ENCODE measurements around the gene HDLBP. TPM values are rescaled to one million over a fixed set of nuclear protein-coding genes. Genes with fewer than 3 reads are reported as not detected.

Gene HDLBP
- total RNA-seq, 1 experiment from 2014 or later, result 908 TPM

DNA sequence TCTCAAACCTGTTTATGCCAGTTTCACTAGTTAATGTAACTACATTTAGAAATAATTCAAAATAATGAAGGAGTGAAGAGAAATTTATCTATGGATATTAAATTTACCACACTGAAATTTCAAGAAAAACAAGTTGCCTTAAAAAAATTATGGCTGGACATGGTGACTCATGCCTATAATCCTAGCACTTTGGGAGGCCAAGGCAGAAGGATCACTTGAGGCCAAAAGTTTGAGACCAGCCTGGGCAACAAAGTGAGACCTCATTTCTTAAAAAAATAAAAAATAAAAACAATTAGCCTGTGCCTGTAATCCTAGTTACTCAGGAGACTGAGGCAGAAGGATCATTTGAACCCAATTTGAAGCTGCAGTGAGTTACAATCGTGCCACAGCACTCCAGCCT lies 29.9 kb downstream of the HDLBP start:
- Histone ChIP-seq H3K36me3 (ENCODE audit: low read depth) (0 out of 2 replicates have a peak, but pooled peaks cover 6% of the 10 kb centered on the region), H3K27me3 (ENCODE audit: insufficient read depth, low read depth) (no peaks in the 10 kb centered on the region), H2AFZ (no peak overlapping the region), H4K20me1 (ENCODE audit: insufficient read depth) (peaks cover 57% of the 10 kb centered on the region), H3K9me3 (ENCODE audit: insufficient read depth, low read depth) (no peaks in the 10 kb centered on the region), H3K79me2 (ENCODE audit: low read depth) (peaks cover 97% of the 10 kb centered on the region), H3K9me2 (ENCODE audit: insufficient read depth) (no peaks in the 10 kb centered on the region), H3K4me1 (replicated peaks; ENCODE audit: insufficient read depth) (no peaks in the 10 kb centered on the region), H3K27ac (no peak overlapping the region), H3K4me3 (no peak overlapping the region), H3F3A (ENCODE audit: insufficient read depth, low read depth) (peaks cover 14% of the 10 kb centered on the region; the same call in 1 of the 2 replicates), H3K4me2 (no peak overlapping the region)
- ChIA-PET POLR2A (ENCODE audit: unreplicated experiment) (interaction anchor here (0.7 kb wide), 1 partner anchor 47 kb away, joined by 5 read pairs; no protein-coding TSS in a partner anchor), CTCF (no interaction called here)
- no peak for DNase-seq
- BruUV-seq (replicated peaks), result no TSS peak
- intact Hi-C loops (cut with micrococcal nuclease; ENCODE audit: unreplicated experiment), result no loop called here
- TF ChIP-seq, protein P1, sequence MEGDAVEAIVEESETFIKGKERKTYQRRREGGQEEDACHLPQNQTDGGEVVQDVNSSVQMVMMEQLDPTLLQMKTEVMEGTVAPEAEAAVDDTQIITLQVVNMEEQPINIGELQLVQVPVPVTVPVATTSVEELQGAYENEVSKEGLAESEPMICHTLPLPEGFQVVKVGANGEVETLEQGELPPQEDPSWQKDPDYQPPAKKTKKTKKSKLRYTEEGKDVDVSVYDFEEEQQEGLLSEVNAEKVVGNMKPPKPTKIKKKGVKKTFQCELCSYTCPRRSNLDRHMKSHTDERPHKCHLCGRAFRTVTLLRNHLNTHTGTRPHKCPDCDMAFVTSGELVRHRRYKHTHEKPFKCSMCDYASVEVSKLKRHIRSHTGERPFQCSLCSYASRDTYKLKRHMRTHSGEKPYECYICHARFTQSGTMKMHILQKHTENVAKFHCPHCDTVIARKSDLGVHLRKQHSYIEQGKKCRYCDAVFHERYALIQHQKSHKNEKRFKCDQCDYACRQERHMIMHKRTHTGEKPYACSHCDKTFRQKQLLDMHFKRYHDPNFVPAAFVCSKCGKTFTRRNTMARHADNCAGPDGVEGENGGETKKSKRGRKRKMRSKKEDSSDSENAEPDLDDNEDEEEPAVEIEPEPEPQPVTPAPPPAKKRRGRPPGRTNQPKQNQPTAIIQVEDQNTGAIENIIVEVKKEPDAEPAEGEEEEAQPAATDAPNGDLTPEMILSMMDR (conservative IDR thresholded peaks at IDR 0.05), result no peak
- no peak for TF ChIP-seq EZH2 (IDR thresholded peaks at IDR 0.05; ENCODE audit: low read depth)

DNA sequence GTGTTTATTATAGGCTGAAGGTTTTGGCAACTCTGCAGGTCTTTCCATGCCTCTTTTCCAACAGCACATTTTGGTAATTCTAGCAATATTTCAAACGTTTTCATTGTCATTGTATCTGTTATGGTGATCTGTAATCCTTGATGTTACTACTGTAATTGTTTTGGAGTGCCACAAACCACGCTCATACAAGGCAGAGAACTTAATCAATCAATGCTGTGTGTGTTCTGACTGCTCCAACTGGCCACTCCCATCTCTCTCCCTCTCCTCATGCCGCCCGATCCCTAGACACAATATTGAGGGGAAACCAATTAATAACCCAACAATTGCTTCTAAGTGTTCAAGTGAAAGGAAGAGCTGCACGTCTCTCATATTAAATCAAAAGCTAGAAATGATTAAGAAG lies 32.9 kb downstream of the HDLBP start:
- POLR2A ChIA-PET (ENCODE audit: unreplicated experiment), result interaction anchor here (0.7 kb wide), 1 partner anchor 26 kb away, joined by 3 read pairs; no protein-coding TSS in a partner anchor
- BruUV-seq (replicated peaks), result no TSS peak

DNA sequence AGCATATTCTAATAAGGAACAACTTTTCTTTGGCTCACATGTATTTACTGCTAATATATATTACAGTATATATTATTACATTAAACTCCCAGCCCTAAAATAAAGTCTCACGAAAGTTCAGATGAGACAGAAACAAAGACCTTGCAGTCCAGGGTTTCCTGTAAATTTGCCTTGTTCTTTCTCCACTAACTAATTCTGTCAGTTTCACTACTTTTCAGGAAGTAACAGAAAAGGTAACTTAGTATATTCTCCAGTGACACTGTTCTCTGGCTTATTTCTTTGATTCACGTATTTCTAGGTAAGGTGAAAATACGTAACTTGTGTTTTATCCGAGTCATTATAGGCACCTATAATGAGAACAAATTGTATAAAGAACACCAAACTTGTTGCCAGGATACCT lies 35.2 kb downstream of the HDLBP start:
- BruUV-seq (replicated peaks), result no TSS peak
- H3K27ac ChIP-seq, result no peak overlapping the region
- no peak overlapping the region for H3K4me3 ChIP-seq
- peaks cover 95% of the 10 kb centered on the region for H3K79me2 ChIP-seq (ENCODE audit: low read depth)
- peaks cover 40% of the 10 kb centered on the region for H4K20me1 ChIP-seq (ENCODE audit: insufficient read depth)
- intact Hi-C loops (cut with micrococcal nuclease; ENCODE audit: unreplicated experiment), result no loop called here
- no peak for TF ChIP-seq EZH2 (IDR thresholded peaks at IDR 0.05; ENCODE audit: low read depth)
- TF ChIP-seq, protein P1 (conservative IDR thresholded peaks at IDR 0.05), result no peak
- no peak overlapping the region for H3K4me2 ChIP-seq
- no peak for DNase-seq
- no peaks in the 10 kb centered on the region for H3K27me3 ChIP-seq (ENCODE audit: insufficient read depth, low read depth)
- H3F3A ChIP-seq (ENCODE audit: insufficient read depth, low read depth), result peaks cover 35% of the 10 kb centered on the region; the same call in 1 of the 2 replicates
- no peaks in the 10 kb centered on the region for H3K9me2 ChIP-seq (ENCODE audit: insufficient read depth)
- H2AFZ ChIP-seq, result no peak overlapping the region
- 0 out of 2 replicates have a peak, but pooled peaks cover 4% of the 10 kb centered on the region for H3K36me3 ChIP-seq (ENCODE audit: low read depth)
- 0 out of 2 replicates have a peak, but pooled peaks cover 7% of the 10 kb centered on the region for H3K4me1 ChIP-seq (replicated peaks; ENCODE audit: insufficient read depth)
- POLR2A ChIA-PET (ENCODE audit: unreplicated experiment), result interaction anchor here (0.7 kb wide), 1 partner anchor 421 kb away, joined by 4 read pairs; no protein-coding TSS in a partner anchor
- CTCF ChIA-PET, result no interaction called here
- no peaks in the 10 kb centered on the region for H3K9me3 ChIP-seq (ENCODE audit: insufficient read depth, low read depth)

More for the DNA sequence above, 32.9 kb downstream of the HDLBP start:
- Histone ChIP-seq H3K4me3 (no peak overlapping the region), H3K27me3 (ENCODE audit: insufficient read depth, low read depth) (no peaks in the 10 kb centered on the region), H3K4me1 (replicated peaks; ENCODE audit: insufficient read depth) (0 out of 2 replicates have a peak, but pooled peaks cover 7% of the 10 kb centered on the region), H4K20me1 (ENCODE audit: insufficient read depth) (peaks cover 32% of the 10 kb centered on the region), H3K9me2 (ENCODE audit: insufficient read depth) (no peaks in the 10 kb centered on the region), H3K36me3 (ENCODE audit: low read depth) (0 out of 2 replicates have a peak, but pooled peaks cover 6% of the 10 kb centered on the region), H3K4me2 (no peak overlapping the region), H3K27ac (no peak overlapping the region), H2AFZ (no peak overlapping the region), H3K79me2 (ENCODE audit: low read depth) (peaks cover 94% of the 10 kb centered on the region), H3F3A (ENCODE audit: insufficient read depth, low read depth) (peaks cover 16% of the 10 kb centered on the region; the same call in 1 of the 2 replicates), H3K9me3 (ENCODE audit: insufficient read depth, low read depth) (no peaks in the 10 kb centered on the region)
- CTCF ChIA-PET, result no interaction called here
- no peak for TF ChIP-seq EZH2 (IDR thresholded peaks at IDR 0.05; ENCODE audit: low read depth)
- TF ChIP-seq, protein P1 (conservative IDR thresholded peaks at IDR 0.05), result no peak
- intact Hi-C loops (cut with micrococcal nuclease; ENCODE audit: unreplicated experiment), result no loop called here
- DNase-seq, result no peak

All from PC-9 (cell line).